Nephron (organoid): Measurements from ENCODE around the gene ABCA13.

ENCODE experiments used
- H3K27ac Mint-ChIP-seq, 3 experiments: 2 replicates each; pipeline ENCODE4 v1.8.0; 2020; ENCODE audit warnings: mixed read lengths in 3 of 3, mild to moderate bottlenecking in 2 of 3, moderate library complexity in 1 of 3
- H3K27me3 Mint-ChIP-seq: 2 replicates; pipeline ENCODE4 v1.8.0; 2021; ENCODE audit warnings: low read depth, mild to moderate bottlenecking, moderate library complexity, mixed read lengths
- H3K36me3 Mint-ChIP-seq: 2 replicates; pipeline ENCODE4 v1.8.0; 2020; ENCODE audit warnings: low read depth, mixed read lengths
- H3K4me1 Mint-ChIP-seq: 2 replicates; pipeline ENCODE4 v1.8.0; 2020; ENCODE audit warnings: mixed read lengths
- H3K4me3 Mint-ChIP-seq, 3 experiments: 2 replicates each; pipeline ENCODE4 v1.8.0; 2020; ENCODE audit warnings: mild to moderate bottlenecking in 3 of 3, mixed read lengths in 3 of 3, moderate library complexity in 2 of 3
- H3K9me3 Mint-ChIP-seq: 2 replicates; pipeline ENCODE4 v1.8.0; 2020; ENCODE audit warnings: mixed read lengths
- TF ChIP-seq, protein P1 (sequence below), 3 experiments: fragments of 200-600 bp; sonication (generic); IDR thresholded peaks; one replicate each; pipeline ENCODE4 v1.5.0; 2021; ENCODE audit warnings: antibody characterized with exemption in 3 of 3; ENCODE audit not compliant: unreplicated experiment in 3 of 3

Gene ABCA13

DNA sequence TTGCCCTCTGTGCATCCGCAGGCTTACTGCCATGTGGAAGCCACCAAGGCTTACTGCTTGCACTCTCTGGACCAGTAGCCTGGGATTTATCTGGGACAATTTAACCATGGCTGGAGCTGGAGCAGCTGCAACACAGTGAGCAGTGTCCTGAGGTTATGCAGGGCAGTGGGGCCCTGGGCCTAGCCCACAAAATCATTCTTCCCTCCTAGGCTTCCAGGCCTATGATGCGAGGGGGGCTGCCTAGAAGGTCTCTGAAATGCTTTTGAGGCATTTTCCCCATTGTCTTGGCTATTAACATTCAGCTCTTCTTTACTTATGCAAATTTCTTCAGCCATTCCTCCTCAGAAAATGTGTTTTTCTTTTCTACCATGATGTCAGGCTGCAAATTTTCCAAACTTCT is 439.4 kb downstream of the ABCA13 start:
- Mint-ChIP-seq H3K27ac (no peak overlapping the region), H3K4me3 (no peak overlapping the region), H3K27me3 (no peaks in the 10 kb centered on the region), H3K4me1 (no peaks in the 10 kb centered on the region), H3K9me3 (no peaks in the 10 kb centered on the region), H3K36me3 (no peaks in the 10 kb centered on the region)
- TF ChIP-seq, protein P1, sequence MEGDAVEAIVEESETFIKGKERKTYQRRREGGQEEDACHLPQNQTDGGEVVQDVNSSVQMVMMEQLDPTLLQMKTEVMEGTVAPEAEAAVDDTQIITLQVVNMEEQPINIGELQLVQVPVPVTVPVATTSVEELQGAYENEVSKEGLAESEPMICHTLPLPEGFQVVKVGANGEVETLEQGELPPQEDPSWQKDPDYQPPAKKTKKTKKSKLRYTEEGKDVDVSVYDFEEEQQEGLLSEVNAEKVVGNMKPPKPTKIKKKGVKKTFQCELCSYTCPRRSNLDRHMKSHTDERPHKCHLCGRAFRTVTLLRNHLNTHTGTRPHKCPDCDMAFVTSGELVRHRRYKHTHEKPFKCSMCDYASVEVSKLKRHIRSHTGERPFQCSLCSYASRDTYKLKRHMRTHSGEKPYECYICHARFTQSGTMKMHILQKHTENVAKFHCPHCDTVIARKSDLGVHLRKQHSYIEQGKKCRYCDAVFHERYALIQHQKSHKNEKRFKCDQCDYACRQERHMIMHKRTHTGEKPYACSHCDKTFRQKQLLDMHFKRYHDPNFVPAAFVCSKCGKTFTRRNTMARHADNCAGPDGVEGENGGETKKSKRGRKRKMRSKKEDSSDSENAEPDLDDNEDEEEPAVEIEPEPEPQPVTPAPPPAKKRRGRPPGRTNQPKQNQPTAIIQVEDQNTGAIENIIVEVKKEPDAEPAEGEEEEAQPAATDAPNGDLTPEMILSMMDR (IDR thresholded peaks at IDR 0.05; ENCODE audit: unreplicated experiment in 3 of 3) = no peak

DNA sequence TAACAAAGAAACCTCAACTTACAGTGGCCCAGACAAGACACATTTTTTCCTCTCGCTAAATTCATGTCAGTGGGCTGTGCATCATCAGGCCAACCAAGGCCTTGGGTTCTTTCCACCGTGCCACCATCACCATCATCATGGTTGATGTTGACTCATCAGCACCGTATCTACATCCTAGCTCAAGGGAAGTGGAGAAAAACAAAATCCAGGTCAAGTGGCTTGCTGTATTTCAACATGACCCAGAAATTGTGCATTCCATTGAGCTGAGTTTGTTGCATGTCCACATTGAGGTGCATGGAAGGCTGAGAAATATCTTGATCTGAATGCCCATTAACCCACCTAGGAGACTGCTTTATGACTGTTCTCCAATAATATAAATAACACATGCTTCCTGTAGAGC is 440.7 kb downstream of the ABCA13 start:
- TF ChIP-seq, protein P1 (IDR thresholded peaks at IDR 0.05; ENCODE audit: unreplicated experiment in 3 of 3) = no peak
- H3K27ac Mint-ChIP-seq = no peak overlapping the region
- H3K36me3 Mint-ChIP-seq = no peaks in the 10 kb centered on the region
- no peak overlapping the region for H3K4me3 Mint-ChIP-seq
- H3K27me3 Mint-ChIP-seq = no peaks in the 10 kb centered on the region
- H3K9me3 Mint-ChIP-seq = no peaks in the 10 kb centered on the region
- no peaks in the 10 kb centered on the region for H3K4me1 Mint-ChIP-seq

DNA sequence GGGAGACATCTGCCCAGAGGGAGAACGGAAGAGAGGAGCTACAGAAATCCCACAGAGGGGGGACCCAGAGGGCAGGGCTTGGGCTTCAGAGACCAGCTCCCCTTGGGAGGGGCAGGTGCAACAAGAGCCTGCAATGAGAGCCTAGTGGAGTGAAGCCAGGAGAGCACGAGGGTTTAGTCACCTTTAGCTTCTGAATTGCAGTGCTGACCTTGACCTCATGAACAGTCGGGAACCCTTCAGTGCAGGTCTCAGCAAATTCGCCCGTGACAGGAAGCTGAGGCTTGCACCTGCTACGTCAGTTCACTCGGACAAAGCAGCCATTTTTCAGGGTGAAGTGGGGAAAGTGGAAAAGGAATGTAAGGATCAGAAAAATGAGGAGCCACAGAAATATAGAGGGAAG is 446.2 kb downstream of the ABCA13 start:
- Mint-ChIP-seq H3K27me3 (no peaks in the 10 kb centered on the region), H3K4me3 (no peak overlapping the region), H3K4me1 (peaks cover 6% of the 10 kb centered on the region), H3K27ac (no peak overlapping the region), H3K9me3 (no peaks in the 10 kb centered on the region), H3K36me3 (no peaks in the 10 kb centered on the region)
- TF ChIP-seq, protein P1 (IDR thresholded peaks at IDR 0.05; ENCODE audit: unreplicated experiment in 3 of 3) = no peak

DNA sequence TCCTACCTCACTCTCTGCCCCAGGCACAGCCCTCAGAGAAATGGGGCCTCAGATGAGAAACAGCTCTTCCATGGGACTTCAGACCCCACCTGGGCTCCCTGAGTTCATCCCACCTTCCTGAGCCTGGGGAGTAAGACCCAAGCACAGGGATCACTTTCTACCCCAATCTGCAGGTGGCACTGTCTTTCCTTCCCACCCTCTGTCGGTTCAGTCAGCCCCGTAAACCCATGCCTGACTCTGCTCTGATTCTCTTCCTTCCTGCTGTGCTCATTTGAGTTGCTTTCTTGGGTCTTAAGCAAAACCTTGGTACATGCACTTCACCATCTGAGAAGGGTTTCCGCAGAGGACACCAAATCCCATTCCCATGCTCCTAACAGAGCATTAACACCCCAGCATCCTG is 446.7 kb downstream of the ABCA13 start:
- peaks cover 6% of the 10 kb centered on the region for H3K4me1 Mint-ChIP-seq
- no peaks in the 10 kb centered on the region for H3K27me3 Mint-ChIP-seq
- no peak overlapping the region for H3K4me3 Mint-ChIP-seq
- no peaks in the 10 kb centered on the region for H3K9me3 Mint-ChIP-seq
- no peak overlapping the region for H3K27ac Mint-ChIP-seq
- TF ChIP-seq, protein P1 (IDR thresholded peaks at IDR 0.05; ENCODE audit: unreplicated experiment in 3 of 3) = no peak
- no peaks in the 10 kb centered on the region for H3K36me3 Mint-ChIP-seq

DNA sequence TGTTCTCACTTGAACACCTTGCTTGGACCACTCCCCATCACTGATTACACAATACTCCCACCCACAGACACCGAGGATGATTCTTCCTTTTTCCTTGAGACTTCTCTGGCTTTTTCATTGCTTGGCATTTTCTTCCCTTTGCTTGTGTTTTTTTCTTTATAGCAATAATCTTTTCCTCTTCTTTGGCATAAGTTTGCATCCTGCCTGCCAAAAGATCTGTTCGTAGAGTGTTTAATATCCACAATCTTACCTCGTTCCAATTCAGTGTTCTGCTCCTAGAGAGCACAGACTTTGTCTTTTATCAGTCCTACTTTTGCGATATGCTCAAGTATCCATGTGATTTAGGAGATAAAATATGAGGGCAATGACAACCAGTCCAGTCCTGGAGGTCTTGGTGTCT is 449.8 kb downstream of the ABCA13 start:
- Mint-ChIP-seq H3K27ac (peak overlapping the region in 2 of 3 experiments; percentile 36 to 49), H3K4me3 (no peak overlapping the region), H3K36me3 (no peaks in the 10 kb centered on the region), H3K9me3 (no peaks in the 10 kb centered on the region), H3K4me1 (peaks cover 6% of the 10 kb centered on the region), H3K27me3 (no peaks in the 10 kb centered on the region)
- TF ChIP-seq, protein P1 (IDR thresholded peaks at IDR 0.05; ENCODE audit: unreplicated experiment in 3 of 3) = no peak

DNA sequence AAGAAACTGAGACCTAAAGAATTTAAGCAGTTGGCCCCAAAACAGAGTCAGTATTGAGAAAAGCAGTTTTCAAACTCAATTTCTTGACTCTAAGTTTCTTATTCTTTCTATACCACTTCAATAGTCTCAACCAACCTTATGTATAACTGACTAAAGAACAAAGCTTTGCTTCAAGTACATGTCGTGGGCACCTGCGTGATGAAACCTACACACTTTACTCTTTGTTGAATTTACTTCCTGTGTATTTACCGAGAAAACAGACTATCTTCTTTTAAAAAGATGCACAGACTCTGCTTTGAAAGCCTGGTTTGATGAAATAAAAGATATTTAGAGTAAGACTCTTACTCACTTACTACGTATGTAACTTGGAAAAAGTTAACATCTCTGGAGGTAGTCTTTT is 455.9 kb downstream of the ABCA13 start:
- Mint-ChIP-seq H3K36me3 (no peaks in the 10 kb centered on the region), H3K27ac (no peak overlapping the region), H3K27me3 (no peaks in the 10 kb centered on the region), H3K4me1 (no peaks in the 10 kb centered on the region), H3K4me3 (no peak overlapping the region), H3K9me3 (no peaks in the 10 kb centered on the region)
- TF ChIP-seq, protein P1 (IDR thresholded peaks at IDR 0.05; ENCODE audit: unreplicated experiment in 3 of 3) = no peak
